ENCODE results near the gene DNAJB11.
"Not testable (repeated sequence)": the region's sequence is repeated elsewhere in the genome, so short reads cannot be mapped to it uniquely, and the experiment has no call there.

DNA sequence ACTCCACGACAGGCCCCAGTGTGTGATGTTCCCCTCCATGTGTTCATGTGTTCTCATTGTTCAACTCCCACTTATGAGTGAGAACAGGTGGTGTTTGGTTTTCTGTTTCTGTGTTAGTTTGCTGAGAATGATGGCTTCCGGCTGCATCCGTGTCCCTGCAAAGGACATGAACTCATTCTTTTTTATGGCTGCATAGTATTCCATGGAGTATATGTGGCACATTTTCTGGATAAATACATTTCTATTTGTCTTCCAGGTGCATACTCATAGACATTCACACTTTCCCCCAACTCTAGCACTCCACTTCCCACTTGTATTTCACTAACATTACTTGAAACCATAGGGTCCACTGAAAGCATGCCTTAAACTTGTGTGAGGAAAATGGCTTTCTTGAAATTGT, 38.8 kb upstream of the DNAJB11 start:
- not testable (repeated sequence) for TF ChIP-seq RARB (CRISPR knock-in tag; IDR thresholded peaks at IDR 0.05); ISL1 (CRISPR knock-in tag; IDR thresholded peaks at IDR 0.05); BACH2 (CRISPR knock-in tag; IDR thresholded peaks at IDR 0.05; ENCODE audit: borderline replicate concordance); ESRRG (CRISPR knock-in tag; IDR thresholded peaks at IDR 0.05); ARNTL (CRISPR knock-in tag; IDR thresholded peaks at IDR 0.05; ENCODE audit: borderline replicate concordance, low read depth); ZFP3 (CRISPR knock-in tag; IDR thresholded peaks at IDR 0.05); CSDC2 (CRISPR knock-in tag; IDR thresholded peaks at IDR 0.05)
- TF ChIP-seq, protein P1, sequence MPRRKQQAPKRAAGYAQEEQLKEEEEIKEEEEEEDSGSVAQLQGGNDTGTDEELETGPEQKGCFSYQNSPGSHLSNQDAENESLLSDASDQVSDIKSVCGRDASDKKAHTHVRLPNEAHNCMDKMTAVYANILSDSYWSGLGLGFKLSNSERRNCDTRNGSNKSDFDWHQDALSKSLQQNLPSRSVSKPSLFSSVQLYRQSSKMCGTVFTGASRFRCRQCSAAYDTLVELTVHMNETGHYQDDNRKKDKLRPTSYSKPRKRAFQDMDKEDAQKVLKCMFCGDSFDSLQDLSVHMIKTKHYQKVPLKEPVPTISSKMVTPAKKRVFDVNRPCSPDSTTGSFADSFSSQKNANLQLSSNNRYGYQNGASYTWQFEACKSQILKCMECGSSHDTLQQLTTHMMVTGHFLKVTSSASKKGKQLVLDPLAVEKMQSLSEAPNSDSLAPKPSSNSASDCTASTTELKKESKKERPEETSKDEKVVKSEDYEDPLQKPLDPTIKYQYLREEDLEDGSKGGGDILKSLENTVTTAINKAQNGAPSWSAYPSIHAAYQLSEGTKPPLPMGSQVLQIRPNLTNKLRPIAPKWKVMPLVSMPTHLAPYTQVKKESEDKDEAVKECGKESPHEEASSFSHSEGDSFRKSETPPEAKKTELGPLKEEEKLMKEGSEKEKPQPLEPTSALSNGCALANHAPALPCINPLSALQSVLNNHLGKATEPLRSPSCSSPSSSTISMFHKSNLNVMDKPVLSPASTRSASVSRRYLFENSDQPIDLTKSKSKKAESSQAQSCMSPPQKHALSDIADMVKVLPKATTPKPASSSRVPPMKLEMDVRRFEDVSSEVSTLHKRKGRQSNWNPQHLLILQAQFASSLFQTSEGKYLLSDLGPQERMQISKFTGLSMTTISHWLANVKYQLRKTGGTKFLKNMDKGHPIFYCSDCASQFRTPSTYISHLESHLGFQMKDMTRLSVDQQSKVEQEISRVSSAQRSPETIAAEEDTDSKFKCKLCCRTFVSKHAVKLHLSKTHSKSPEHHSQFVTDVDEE (CRISPR knock-in tag; IDR thresholded peaks at IDR 0.05): not testable (repeated sequence)
- TF ChIP-seq, protein P2, sequence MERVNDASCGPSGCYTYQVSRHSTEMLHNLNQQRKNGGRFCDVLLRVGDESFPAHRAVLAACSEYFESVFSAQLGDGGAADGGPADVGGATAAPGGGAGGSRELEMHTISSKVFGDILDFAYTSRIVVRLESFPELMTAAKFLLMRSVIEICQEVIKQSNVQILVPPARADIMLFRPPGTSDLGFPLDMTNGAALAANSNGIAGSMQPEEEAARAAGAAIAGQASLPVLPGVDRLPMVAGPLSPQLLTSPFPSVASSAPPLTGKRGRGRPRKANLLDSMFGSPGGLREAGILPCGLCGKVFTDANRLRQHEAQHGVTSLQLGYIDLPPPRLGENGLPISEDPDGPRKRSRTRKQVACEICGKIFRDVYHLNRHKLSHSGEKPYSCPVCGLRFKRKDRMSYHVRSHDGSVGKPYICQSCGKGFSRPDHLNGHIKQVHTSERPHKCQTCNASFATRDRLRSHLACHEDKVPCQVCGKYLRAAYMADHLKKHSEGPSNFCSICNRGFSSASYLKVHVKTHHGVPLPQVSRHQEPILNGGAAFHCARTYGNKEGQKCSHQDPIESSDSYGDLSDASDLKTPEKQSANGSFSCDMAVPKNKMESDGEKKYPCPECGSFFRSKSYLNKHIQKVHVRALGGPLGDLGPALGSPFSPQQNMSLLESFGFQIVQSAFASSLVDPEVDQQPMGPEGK (CRISPR knock-in tag; IDR thresholded peaks at IDR 0.05; ENCODE audit: borderline replicate concordance): not testable (repeated sequence)
- TF ChIP-seq, protein P3, sequence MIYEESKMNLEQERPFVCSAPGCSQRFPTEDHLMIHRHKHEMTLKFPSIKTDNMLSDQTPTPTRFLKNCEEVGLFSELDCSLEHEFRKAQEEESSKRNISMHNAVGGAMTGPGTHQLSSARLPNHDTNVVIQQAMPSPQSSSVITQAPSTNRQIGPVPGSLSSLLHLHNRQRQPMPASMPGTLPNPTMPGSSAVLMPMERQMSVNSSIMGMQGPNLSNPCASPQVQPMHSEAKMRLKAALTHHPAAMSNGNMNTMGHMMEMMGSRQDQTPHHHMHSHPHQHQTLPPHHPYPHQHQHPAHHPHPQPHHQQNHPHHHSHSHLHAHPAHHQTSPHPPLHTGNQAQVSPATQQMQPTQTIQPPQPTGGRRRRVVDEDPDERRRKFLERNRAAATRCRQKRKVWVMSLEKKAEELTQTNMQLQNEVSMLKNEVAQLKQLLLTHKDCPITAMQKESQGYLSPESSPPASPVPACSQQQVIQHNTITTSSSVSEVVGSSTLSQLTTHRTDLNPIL (CRISPR knock-in tag; IDR thresholded peaks at IDR 0.05; ENCODE audit: low read depth): not testable (repeated sequence)

Data from SK-N-SH treated with all-trans-retinoic acid at 6 μM for 48 hours (cell line).